GM12892 (cell line): Measurements from ENCODE around the gene SH3D19. TPM values are rescaled to one million over a fixed set of nuclear protein-coding genes. Genes with fewer than 3 reads are reported as not detected.

ENCODE experiments used
- DNase-seq: peaks from one replicate; pipeline ENCODE4 v3.0.0; 2011; ENCODE audit not compliant: insufficient read length
- FAIRE-seq: peaks from 2 replicates; lab custom pipeline; 2011; peaks lifted over from hg19 to GRCh38; lab: Jason Lieb, UNC
- POLR2A ChIP-seq: IDR thresholded peaks from 2 replicates; pipeline ENCODE4 v1.6.1; 2011; ENCODE audit warnings: low read depth, low read length, control low read depth
- POLR2AphosphoS5 ChIP-seq: IDR thresholded peaks from 2 replicates; pipeline ENCODE4 v1.6.1; 2011; ENCODE audit warnings: low read depth, low read length, control low read depth
- TAF1 ChIP-seq: IDR thresholded peaks from 2 replicates; pipeline ENCODE4 v1.6.1; 2011; ENCODE audit warnings: low read depth, mild to moderate bottlenecking, control low read depth, low read length, borderline replicate concordance
- polyA plus RNA-seq: library from polyadenylated mRNA; unstranded; fragments of >200 nt; gene quantifications from one replicate; pipeline ENCODE4 v1.2.1, GENCODE V29; 2012; ENCODE audit warnings: missing spikeins, inconsistent platforms; ENCODE audit not compliant: missing spikeins

The SH3D19 gene
- 4.2 TPM for polyA plus RNA-seq

DNA sequence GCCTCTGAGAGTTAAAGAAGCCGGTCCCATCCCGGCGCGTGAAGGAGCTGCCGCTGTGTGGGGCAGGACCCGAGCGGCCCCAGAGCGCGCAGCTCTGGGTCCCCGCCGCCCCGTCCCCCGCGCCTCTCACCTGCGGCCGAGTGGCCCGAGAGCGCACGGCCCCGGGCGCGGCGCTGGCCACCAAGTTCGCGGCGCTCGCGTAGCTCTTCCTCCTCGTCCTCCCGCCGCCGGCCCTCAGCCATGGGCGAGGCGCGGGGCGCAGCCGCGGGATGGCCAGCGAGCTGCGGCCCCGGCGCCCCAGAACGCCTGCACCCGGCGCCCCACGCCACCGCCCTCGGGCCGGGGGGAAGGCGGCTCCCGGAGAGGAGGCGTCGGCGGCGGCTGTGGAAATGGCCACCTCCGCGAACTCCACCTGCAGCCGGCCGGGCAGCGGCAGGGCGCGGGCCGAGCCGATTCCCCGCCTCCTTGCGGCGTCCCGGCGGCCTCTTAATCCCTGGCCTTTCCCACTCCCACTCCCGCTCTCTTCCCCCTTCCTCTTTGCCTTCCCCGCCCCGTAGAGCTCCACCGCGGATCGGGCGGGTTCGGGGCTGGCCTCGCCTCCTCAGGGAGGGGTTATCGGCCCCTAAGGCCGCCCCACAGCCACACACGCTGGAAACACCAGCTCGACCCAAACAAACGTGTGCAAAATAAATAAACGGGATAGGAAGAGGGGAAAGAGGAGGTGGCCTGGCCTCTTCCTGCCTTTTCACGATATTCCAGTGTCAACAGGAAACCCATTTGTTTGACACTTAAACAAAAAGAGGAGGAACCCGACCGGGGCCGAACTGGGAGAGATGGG, at the start of gene SH3D19:
SH3D19 (minus strand) TSS at position 495 of the 838 bp plus-strand sequence; CDS start at position 242, 253 bp downstream.
- TF ChIP-seq TAF1 (no peak), POLR2A (no peak), POLR2AphosphoS5 (no peak)
- DNase-seq (no peak), FAIRE-seq (no peak)

DNA sequence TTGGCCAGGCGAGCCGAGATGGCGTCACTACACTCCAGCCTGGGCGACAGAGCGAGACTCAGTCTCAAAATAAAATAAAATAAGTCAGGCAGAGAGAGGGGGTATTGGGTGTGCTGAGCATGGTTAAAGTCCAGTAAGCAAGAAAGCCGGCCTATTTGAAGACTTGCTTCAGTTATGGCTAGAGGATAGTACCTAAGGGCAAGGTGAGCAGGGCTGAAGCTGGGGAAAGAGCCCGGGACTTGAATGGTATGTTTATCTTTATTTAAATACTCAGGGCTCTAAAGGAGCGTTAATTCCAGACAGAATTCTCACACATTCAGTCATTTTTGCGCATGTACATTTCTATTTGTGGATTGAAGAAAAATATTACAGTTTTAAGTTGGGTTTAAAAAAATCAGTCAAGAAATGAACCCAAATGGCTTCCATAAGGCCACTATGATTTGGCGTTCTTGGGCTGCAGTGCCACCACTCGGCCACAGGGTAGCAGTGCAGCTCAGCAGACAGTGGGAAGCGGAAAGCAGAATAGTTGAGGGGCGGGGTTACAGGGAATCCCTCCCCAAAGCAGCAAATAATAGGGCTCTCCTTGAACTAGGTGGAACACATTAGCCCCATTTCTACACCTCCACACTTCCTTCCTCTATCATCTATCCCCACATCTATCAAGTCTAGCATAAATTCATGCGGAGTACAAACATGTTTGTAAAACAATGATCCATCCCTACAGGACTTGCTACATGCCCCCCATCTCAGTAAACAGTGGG, 37.2 kb upstream of the SH3D19 start:
- FAIRE-seq, result peak; percentile 93
- TF ChIP-seq TAF1, result no peak
- no peak for TF ChIP-seq POLR2AphosphoS5
- no peak for TF ChIP-seq POLR2A

GRCh38 chr4:151361966-151362365, 36.6 kb upstream of the SH3D19 start:
- TF ChIP-seq POLR2AphosphoS5 (no peak), POLR2A (no peak), TAF1 (no peak)
- FAIRE-seq (no peak), DNase-seq (no peak)

More for the DNA sequence above, 37.2 kb upstream of the SH3D19 start:
- DNase-seq, result peak; percentile 49

DNA sequence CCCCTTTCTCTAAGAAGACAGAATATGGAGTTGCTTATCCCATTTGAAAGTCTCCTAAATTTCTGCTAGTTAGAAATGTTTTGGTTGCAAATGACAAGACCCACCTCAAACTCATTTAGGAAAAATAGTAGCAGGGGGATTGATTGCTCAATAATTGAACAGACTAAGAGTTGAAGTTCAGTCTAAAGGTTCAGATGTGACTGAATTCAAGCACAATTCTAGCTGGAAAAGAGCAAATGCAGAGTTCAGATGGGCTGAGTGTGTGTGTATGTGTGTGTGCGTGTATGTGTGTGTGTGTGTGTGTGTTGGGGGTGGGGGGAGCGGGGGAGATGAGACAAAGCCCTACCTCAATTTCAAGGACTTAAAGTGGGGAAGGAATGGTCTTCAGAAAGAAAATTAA, 35.7 kb upstream of the SH3D19 start:
- TF ChIP-seq POLR2AphosphoS5 (no peak), TAF1 (no peak), POLR2A (no peak)
- FAIRE-seq, result no peak

GRCh38 chr4:151359576-151359975, 34.2 kb upstream of the SH3D19 start:
- TF ChIP-seq POLR2A (no peak), POLR2AphosphoS5 (no peak), TAF1 (no peak)
- DNase-seq (no peak), FAIRE-seq (no peak)

More for the DNA sequence above, 35.7 kb upstream of the SH3D19 start:
- no peak for DNase-seq

GRCh38 chr4:151358266-151358665, 32.9 kb upstream of the SH3D19 start:
- FAIRE-seq (no peak), DNase-seq (no peak)
- TF ChIP-seq TAF1, result no peak
- no peak for TF ChIP-seq POLR2A
- no peak for TF ChIP-seq POLR2AphosphoS5

DNA sequence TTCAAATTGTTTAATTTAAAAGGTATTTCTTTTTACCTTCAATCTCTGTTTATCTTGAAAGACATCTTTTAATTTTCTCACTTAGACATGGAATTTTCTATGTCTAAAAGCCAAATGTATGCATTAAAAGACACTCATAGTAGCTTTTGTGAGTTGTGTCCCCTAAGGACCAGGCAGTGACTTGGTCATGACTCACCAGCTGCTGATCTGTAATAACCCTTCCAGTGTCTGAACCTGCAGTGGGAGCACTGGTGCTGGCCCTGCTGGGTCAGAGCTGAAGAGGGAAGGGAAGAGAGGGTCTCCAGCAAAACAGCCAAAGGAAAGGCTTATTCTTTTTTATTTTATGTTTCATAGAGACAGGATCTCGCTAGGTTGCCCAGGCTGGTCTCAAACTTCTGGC, 31.1 kb upstream of the SH3D19 start:
- no peak for DNase-seq
- no peak for TF ChIP-seq POLR2AphosphoS5
- no peak for TF ChIP-seq TAF1
- no peak for TF ChIP-seq POLR2A
- FAIRE-seq, result no peak

GRCh38 chr4:151355155-151355554, 29.8 kb upstream of the SH3D19 start:
- DNase-seq (no peak), FAIRE-seq (no peak)
- TF ChIP-seq POLR2A, result no peak
- TF ChIP-seq POLR2AphosphoS5, result no peak
- no peak for TF ChIP-seq TAF1

DNA sequence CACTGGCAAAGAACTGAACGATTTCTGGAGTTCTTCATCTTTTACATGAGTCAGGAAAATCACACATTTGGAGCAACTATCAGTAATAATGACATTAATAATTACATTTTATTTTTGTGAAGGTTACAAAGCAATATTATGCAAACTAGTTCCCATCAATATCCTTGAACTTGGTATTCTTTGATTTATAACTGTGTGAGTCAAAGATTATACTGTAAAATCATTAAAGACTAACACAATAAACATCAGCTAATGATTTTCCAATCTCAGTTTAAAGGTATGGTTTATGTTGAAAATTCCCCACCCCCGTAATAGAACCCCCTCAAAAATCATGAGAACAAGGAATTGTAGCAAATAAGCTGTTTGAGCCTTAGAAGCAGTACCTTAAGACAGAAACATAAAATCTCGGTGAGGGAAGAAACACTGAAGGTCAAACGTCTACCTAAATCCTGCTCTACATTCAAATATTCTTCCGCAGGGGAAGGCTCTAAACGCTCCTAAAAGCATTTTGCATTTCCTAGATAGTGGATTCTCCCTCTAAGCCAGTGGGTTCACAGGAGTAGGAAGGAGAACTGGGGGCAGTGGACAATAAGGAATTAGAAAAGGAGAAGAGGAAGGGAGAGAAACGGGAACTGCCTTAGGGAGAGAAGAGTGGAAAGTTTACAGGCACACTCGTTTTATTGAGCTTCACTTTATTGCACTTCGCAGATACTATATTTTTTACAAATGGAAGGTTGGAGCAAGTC, 22.3 kb upstream of the SH3D19 start:
- TF ChIP-seq POLR2A, result no peak
- TF ChIP-seq POLR2AphosphoS5, result no peak
- no peak for DNase-seq
- FAIRE-seq, result no peak

GRCh38 chr4:151344948-151345347, 19.5 kb upstream of the SH3D19 start:
- no peak for FAIRE-seq

DNA sequence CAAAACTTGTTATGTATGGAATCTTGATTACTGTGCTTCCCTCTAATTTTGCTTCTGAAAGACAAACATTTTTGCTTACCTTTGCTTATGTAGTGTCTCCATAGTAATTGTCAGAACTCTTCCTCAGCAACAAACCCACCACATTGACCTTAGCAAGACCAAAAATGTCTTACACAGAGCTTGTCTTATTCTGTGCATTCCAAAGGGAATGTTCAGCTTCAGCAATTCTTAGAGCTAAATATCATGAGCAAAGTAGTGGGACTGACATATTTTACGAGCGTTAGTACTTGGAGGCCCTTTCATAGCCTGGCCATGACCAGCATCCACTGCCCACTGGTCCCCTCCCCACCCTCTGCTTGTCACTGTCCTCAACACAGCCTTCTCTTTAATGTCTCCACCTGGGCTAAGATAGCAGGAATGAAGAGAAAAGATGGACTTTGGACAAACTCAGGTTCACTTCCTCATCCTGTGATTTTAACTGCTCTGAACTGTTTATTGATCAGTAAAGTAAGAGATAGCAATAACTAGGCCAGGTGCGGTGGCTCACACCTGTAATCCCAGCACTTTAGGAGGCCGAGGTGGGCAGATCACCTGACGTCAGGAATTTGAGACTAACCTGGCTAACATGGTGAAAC, 15.5 kb upstream of the SH3D19 start:
- FAIRE-seq (no peak), DNase-seq (no peak)
- TF ChIP-seq POLR2A (no peak), POLR2AphosphoS5 (no peak), TAF1 (no peak)

More at GRCh38 chr4:151344948-151345347, 19.5 kb upstream of the SH3D19 start:
- DNase-seq, result no peak
- no peak for TF ChIP-seq TAF1
- TF ChIP-seq POLR2A, result no peak
- TF ChIP-seq POLR2AphosphoS5, result no peak
